ENCODE measurements around the gene OCA2.

The OCA2 gene

GRCh38 chr15:28003302-28004037, 95.6 kb downstream of the OCA2 start:
- no peak for DNase-seq (ENCODE audit: low read depth in 4 of 4, low spot score in 1 of 4)

- no peak for DNase-seq (ENCODE audit: low read depth in 4 of 4, low spot score in 1 of 4)
Observed at GRCh38 chr15:28002867-28003266, 96.2 kb downstream of the OCA2 start.

- no peak for DNase-seq (ENCODE audit: low read depth in 4 of 4, low spot score in 1 of 4)
Observed at GRCh38 chr15:28002136-28002861, 96.8 kb downstream of the OCA2 start.

- no peak for DNase-seq (ENCODE audit: low read depth in 4 of 4, low spot score in 1 of 4)
Observed at GRCh38 chr15:28001641-28002040, 97.5 kb downstream of the OCA2 start.

GRCh38 chr15:27993996-27994780, 104.9 kb downstream of the OCA2 start:
- no peak for DNase-seq (ENCODE audit: low read depth in 4 of 4, low spot score in 1 of 4)

- no peak for DNase-seq (ENCODE audit: low read depth in 4 of 4, low spot score in 1 of 4)
Observed at GRCh38 chr15:27993544-27993943, 105.6 kb downstream of the OCA2 start.

- no peak for DNase-seq (ENCODE audit: low read depth in 4 of 4, low spot score in 1 of 4)
Observed at GRCh38 chr15:27990521-27991515, 108.3 kb downstream of the OCA2 start.

GRCh38 chr15:27989838-27990237, 109.3 kb downstream of the OCA2 start:
- DNase-seq (ENCODE audit: low read depth in 4 of 4, low spot score in 1 of 4), result no peak

- no peak for DNase-seq (ENCODE audit: low read depth in 4 of 4, low spot score in 1 of 4)
Observed at GRCh38 chr15:27989427-27989826, 109.7 kb downstream of the OCA2 start.

- no peak for DNase-seq (ENCODE audit: low read depth in 4 of 4, low spot score in 1 of 4)
Observed at GRCh38 chr15:27985099-27985498, 114.0 kb downstream of the OCA2 start.

- DNase-seq (ENCODE audit: low read depth in 4 of 4, low spot score in 1 of 4), result no peak
Observed at GRCh38 chr15:27983496-27983895, 115.6 kb downstream of the OCA2 start.

GRCh38 chr15:27977696-27978095, 121.4 kb downstream of the OCA2 start:
- no peak for DNase-seq (ENCODE audit: low read depth in 4 of 4, low spot score in 1 of 4)

- no peak for DNase-seq (ENCODE audit: low read depth in 4 of 4, low spot score in 1 of 4)
Observed at GRCh38 chr15:27973886-27974285, 125.2 kb downstream of the OCA2 start.

GRCh38 chr15:27970661-27971392, 128.3 kb downstream of the OCA2 start:
- no peak for DNase-seq (ENCODE audit: low read depth in 4 of 4, low spot score in 1 of 4)

GRCh38 chr15:27967541-27967940, 131.6 kb downstream of the OCA2 start:
- no peak for DNase-seq (ENCODE audit: low read depth in 4 of 4, low spot score in 1 of 4)

- no peak for DNase-seq (ENCODE audit: low read depth in 4 of 4, low spot score in 1 of 4)
Observed at GRCh38 chr15:27965546-27965945, 133.6 kb downstream of the OCA2 start.

GRCh38 chr15:27961801-27962200, 137.3 kb downstream of the OCA2 start:
- no peak for DNase-seq (ENCODE audit: low read depth in 4 of 4, low spot score in 1 of 4)

- DNase-seq (ENCODE audit: low read depth in 4 of 4, low spot score in 1 of 4), result no peak
Observed at GRCh38 chr15:27958911-27959578, 140.1 kb downstream of the OCA2 start.

- no peak for DNase-seq (ENCODE audit: low read depth in 4 of 4, low spot score in 1 of 4)
Observed at GRCh38 chr15:27956285-27956684, 142.8 kb downstream of the OCA2 start.

All from stimulated activated CD4-positive, alpha-beta T cell treated with anti-CD3 and anti-CD28 coated beads, Interleukin-1b, Interleukin-23, amount 100 ng/mL, for 24 hours (primary cell).